Uterus (tissue), 2 donors: ENCODE data around the gene BCOR.

Experiments
- POLR2A ChIP-seq, 2 donors: fragments of 450-650 bp; IDR thresholded peaks; one replicate each; pipeline ENCODE4 v1.6.1; 2016; ENCODE audit warnings: antibody characterized with exemption in 2 of 2, mild to moderate bottlenecking in 1 of 2, moderate library complexity in 1 of 2
- TF ChIP-seq, protein P1 (sequence below), 4 experiments: fragments of 200-600 bp in 2 of 4; fragments of 450-650 bp in 2 of 4; sonication (generic) in 2 of 4; IDR thresholded peaks; one replicate each; pipeline ENCODE4 v1.5.1; 2016 to 2019; ENCODE audit warnings: antibody characterized with exemption in 4 of 4, mild to moderate bottlenecking in 2 of 4, moderate library complexity in 1 of 4

GRCh38 chrX:40031911-40032310, 65.8 kb downstream of the BCOR start:
- TF ChIP-seq, protein P1, sequence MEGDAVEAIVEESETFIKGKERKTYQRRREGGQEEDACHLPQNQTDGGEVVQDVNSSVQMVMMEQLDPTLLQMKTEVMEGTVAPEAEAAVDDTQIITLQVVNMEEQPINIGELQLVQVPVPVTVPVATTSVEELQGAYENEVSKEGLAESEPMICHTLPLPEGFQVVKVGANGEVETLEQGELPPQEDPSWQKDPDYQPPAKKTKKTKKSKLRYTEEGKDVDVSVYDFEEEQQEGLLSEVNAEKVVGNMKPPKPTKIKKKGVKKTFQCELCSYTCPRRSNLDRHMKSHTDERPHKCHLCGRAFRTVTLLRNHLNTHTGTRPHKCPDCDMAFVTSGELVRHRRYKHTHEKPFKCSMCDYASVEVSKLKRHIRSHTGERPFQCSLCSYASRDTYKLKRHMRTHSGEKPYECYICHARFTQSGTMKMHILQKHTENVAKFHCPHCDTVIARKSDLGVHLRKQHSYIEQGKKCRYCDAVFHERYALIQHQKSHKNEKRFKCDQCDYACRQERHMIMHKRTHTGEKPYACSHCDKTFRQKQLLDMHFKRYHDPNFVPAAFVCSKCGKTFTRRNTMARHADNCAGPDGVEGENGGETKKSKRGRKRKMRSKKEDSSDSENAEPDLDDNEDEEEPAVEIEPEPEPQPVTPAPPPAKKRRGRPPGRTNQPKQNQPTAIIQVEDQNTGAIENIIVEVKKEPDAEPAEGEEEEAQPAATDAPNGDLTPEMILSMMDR (IDR thresholded peaks at IDR 0.05): no peak
- no peak for TF ChIP-seq POLR2A (IDR thresholded peaks at IDR 0.05)
